ENCODE results near the gene PREP.
A peak's percentile ranks its signal among the peaks of the same experiment; 100 is the strongest.
"Not testable (repeated sequence)": the region's sequence is repeated elsewhere in the genome, so short reads cannot be mapped to it uniquely, and the experiment has no call there.

The PREP gene

GRCh38 chr6:105402939-105403935 lies at the start of gene PREP:
TSS of gene PREP (minus strand) at chr6:105403082. CDS start at chr6:105402891, 191 bp downstream.
- peak; percentile 79 for DNase-seq

- no peak for DNase-seq
Observed at GRCh38 chr6:105452376-105452775, 49.5 kb upstream of the PREP start.

DNA sequence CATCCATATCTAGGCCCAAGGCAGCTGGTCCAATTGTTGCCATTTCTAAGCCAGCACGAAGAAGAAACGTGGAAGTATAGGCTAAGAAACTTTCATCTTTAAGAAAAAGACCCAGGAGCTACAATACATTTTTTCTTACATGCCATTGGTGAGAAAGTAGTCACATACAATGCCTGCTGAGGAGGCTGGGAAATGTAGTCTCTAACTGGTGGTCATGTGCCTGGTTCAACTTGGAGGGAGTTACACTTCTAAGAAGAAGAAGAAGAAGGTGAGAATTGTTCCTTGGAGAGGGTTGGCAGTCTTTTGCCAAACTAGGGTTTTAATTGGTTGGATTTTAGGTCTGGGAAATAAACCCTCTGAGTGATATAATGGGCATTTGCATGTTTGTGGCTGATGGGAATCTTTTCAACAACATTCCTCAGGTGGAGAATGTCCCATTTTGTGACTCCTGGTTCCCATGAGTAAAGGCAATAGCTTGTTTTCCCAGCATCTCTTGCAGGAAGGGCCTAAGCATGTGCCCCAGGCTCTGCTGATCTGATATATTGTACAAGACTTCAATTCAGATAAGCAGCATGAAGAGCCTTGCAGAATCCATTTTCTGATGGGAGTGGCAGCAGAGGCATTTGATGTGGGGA lies 47.0 kb upstream of the PREP start:
- no peak for DNase-seq

DNA sequence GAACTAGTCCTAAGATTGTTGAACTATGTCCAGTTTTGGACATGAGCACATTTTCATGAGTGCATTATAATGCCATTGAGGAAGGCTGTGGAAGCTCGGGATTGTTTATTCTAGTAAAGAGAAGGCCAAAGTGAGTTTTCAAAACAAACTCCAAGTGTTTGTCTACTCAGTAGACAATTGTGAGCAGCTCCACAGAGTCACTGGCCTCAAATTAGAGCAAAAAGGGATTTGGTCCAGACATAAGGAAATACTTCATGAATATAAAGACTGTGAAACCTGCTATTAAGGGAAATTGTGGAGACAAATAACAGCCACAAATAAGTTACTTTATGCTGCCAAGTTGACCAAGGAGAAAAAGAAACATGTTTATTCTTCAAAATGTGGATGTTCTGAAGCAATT lies 42.6 kb upstream of the PREP start:
- no peak for DNase-seq

GRCh38 chr6:105443941-105444340 lies 41.1 kb upstream of the PREP start:
- DNase-seq, result no peak

DNA sequence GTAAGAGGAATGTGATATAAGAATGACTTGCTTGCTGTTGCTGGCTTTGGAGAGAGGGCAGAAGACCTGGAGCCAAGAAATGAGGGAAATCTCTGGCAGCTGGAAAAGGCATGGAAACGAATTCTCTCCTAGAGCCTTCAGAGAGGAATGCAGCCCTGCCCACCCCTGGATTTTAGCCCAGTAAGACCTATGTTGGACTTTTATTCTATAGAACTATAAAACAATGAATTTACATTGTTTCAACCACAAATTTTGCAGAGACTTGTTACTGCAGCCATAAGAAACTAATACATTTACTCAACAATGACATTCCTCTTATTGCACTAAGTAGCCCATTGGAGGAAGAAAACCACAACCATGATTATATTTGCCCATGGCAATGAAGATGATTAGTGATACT lies 39.5 kb upstream of the PREP start:
- DNase-seq, result no peak

- DNase-seq, result no peak
Observed at GRCh38 chr6:105437236-105437635, 34.4 kb upstream of the PREP start.

DNA sequence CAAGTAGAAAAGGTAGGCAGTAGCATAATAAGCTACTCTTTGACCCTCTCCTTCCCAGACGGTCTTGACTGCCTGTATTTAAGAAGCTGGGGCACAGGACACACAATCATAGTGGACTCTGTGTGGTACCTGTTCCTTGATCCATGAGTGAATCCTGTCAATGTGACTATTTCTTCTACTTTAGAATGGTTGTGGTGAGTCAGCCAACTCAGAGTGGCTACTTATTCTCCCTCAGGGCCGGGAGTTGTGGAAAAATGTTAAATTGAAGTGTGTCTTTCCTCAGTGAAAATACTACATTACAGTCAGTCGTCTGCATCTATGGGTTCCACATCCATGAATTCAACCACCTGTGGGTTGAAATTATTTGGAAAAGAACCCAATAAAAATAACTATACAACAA lies 30.8 kb upstream of the PREP start:
- no peak for DNase-seq

GRCh38 chr6:105432797-105433196 lies 29.9 kb upstream of the PREP start:
- no peak for DNase-seq

DNA sequence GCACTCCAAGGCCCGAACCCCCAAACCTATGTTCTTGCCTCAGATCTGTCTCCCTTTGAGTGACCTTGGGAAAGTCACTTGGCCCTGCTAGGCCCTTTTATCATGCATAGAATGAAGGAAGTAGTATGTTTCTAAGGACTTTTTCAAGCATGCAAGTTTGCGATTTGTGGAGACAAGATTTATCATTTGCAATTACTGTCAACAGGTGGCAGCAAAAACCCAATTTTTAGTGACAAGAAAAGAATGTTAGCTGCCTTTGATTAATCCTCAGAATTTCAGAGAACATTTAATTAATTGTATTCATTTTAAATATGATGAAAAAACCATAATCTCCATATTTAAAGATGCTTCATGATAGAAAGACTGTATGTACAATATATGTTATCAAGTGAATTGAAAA lies 28.3 kb upstream of the PREP start:
- DNase-seq, result no peak

DNA sequence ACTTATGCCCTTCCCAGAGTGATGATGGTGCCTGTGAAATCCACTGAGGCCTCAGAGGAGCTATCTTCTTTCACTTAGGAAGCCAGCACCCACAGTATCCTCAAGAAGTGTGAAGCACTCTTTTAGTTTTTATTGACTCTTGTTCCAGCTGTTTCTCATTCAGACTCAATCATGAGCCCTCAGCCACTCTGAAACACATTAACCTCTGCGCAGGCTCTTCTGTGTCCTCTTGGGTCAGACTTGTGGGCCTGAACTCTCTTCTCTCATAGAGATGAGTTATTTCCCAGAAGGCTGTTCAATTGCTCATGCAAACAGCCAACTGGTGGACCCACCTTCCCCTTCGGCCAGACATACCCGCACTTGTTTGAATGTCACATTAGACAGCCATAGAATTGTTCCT lies 27.8 kb upstream of the PREP start:
- DNase-seq, result no peak

- no peak for DNase-seq
Observed at GRCh38 chr6:105429676-105430075, 26.8 kb upstream of the PREP start.

DNA sequence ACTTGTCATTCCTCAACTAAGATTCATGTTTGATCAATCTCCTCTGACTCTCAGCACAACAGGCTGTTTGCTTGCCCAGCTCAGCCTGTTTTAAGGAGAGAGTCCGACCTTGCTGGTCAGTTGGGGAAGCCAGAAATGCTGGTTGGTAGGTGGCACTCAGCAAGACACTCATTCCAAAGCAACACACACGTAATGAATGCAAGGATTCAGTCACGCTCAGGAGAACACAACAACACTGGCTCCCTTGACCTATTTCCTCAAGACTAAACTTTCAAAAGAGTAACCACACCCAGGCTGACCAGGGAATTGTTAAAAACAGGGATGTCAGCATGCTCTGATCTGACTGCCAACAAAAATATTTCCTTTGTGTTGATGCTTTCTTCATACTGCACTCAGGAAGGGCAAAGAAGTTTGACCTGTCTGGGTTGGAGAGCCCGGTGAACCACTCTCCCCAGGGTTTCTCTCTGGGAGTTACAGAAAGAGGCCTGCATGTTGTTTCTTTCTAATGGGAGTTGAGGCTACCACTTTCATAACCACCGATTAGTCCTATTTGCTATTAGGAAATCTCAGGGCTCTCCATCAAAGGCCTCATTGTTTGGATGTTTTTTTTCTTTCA lies 25.6 kb upstream of the PREP start:
- no peak for DNase-seq

- peak; percentile 41 for DNase-seq
Observed at GRCh38 chr6:105424175-105424783, 21.4 kb upstream of the PREP start.

DNA sequence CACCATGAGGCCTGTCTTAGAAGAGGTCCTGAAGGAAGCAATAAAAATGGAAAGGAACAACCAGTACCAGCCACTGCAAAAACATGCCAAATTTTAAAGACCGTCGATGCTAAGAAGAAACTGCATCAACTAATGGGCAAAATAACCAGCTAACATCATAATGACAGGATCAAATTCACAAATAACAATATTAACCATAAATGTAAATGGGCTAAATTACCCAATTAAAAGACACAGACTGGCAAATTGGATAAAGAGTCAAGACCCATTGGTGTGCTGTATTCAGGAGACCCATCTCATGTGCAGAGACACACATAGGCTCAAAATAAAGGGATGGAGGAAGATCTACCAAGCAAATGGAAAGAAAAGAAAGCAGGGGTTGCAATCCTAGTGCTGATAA lies 14.1 kb upstream of the PREP start:
- not testable (repeated sequence) for DNase-seq

DNA sequence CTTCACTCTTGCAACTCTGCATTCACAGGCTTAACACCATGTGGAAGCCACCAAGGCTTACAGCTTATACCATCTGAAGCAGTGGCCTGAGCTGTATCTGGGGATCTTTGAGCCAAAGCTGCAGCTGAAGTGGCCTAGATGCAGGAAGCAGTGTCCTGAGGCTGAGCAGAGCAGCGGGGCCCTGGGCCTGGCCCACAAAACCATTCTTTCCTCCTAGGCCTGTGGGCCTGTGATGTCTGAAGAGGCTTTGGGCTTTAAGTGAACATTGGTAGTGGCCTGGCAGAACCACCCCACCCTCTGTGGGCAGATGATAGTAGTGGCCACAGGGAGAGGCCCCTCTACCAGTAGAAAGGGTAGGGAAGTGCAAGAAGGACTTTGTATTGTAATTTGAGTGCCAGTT lies 6.9 kb upstream of the PREP start:
- no peak for DNase-seq

DNA sequence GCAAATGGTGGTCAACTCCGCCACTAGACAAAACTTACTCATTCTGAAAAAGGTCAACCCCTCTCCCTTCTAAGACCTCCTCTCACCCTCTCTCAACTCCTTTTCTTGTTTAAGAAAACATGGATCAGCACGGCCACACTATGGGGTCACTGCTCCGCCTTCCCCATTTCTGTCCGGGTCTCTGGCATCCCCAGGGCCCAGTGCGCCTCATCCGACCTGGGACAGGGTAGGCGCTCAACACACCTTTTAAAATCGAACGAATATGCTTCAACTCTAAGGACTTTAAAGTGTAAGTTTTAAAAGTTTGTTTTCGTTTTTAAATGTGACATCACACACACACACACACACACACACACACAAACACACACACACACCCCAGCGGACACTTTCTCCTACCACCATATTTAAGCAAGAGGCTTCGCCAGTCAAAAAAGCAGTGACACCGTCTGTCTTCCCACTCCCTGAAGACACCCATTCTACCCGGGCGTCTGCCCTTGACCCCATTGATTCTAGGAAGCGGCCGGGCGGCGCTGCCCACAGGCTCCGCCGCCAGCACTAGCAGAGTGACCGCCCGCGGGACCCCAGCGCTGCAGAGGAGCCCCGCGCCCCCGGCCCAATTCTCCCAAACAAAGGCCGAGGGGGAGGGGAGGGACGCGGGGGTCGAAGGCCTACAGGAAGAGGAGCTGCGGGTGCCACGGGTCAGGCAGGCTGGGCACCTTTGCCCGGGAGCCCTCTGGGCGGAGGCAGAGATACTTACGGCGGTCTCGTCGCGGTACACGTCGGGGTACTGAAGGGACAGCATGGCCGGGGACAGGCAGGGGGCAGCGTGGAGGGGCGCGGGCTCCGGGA lies 568 bp downstream of the PREP start:
- peak; percentile 29 for DNase-seq

DNA sequence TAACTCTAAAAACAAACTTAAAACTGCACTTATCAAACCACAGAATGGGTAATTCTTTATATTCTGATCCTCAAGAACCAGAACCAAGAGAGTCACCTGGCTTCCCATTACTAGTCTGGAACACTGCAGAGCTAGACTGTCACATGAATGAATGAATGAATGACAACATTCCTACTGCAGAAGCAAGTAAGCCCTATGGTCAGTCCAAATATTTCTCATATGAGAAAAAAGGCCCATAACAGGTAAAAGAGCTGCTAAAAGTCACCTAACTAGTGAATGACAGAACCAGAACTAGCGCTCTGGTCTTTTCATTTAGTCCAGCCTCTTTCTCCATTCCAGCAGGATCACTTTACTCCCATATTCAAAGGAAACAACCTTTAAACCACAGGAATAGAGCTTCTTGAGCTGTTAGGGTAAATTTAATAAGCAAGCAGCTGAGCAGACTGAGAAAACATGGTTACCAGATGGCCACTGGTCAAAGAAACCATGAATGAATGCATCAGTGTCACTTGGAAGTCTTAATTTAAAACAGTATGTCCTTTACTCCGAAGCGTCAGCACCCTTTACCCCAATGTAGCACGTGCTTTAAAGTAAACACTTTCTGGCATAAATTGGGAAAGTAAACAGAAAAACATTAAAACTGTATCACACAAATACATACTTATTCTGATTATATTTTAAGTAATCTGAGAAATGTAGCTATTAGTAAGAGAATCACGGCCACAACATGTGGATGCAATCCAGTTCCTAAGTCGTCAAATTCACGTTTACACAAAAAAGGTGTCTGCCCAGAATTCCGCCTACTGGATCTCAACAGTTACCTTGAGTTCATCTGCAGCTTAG lies 1.4 kb downstream of the PREP start:
- DNase-seq, result no peak

DNA sequence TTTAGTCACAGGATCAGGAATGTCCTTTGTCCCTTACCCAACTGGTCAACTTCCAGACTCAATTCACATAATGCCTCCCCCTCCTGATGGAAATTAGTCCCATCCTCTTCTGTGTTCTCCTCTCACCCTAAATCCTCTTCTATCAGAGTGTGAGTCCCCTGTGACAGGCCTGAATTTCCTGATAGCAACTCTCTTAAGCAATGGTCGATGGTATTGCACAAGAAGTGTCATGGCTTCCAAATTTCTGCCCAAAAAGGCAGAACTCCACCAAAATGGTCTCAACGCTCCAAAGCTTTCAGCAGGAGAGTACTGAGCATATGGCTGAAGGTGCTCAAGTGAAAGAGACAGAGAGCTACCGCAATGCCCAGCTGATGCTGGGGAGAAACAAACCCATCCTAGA lies 2.4 kb downstream of the PREP start:
- DNase-seq, result no peak

- no peak for DNase-seq
Observed at GRCh38 chr6:105398859-105399258, 4.0 kb downstream of the PREP start.

DNA sequence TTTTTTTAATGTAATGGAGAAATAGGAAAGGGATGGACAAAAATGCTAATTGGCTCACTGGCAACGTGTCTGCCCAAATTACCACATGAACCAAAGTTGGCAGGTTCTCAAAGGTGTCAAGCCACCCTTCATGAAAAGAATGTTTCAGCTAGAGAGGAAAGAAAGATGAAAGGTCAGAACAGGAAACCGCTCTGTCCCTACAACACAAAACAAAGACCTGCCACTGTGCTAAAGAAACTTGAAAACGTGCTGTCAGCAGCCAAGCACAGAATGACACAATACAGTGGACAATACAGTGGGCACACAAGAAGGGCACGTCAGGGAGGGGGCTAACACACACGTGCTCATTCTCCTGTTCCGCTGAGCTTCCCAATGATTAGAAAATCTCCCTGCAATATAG lies 4.9 kb downstream of the PREP start:
- no peak for DNase-seq
